ENCODE measurements around the gene CNKSR1. TPM values are rescaled to one million over a fixed set of nuclear protein-coding genes. Genes with fewer than 3 reads are reported as not detected.

Gene CNKSR1
- total and polyA plus RNA-seq, 2 of the 13 experiments (the other 11 are each of a cell fraction or from before 2014, with no cell fraction given), result 3.4 to 8.9 TPM

GRCh38 chr1:26225033-26225831 lies 47.9 kb downstream of the CNKSR1 start (continued):
- TF ChIP-seq ZNF576 (CRISPR knock-in tag; IDR thresholded peaks at IDR 0.05) (no peak), SUZ12 (IDR thresholded peaks at IDR 0.05; ENCODE audit: low read depth, low read length) (no peak), RORA (CRISPR knock-in tag; IDR thresholded peaks at IDR 0.05) (no peak), HMGXB3 (CRISPR knock-in tag; IDR thresholded peaks at IDR 0.05; ENCODE audit: borderline replicate concordance) (no peak), ZNF564 (CRISPR knock-in tag; IDR thresholded peaks at IDR 0.05) (0 out of 2 replicates have a peak, but pooled peaks have one; percentile 65), ZNF292 (CRISPR knock-in tag; IDR thresholded peaks at IDR 0.05; ENCODE audit: borderline replicate concordance, low read depth) (peak; percentile 91), HES4 (CRISPR knock-in tag; IDR thresholded peaks at IDR 0.05; ENCODE audit: borderline replicate concordance) (0 out of 2 replicates have a peak, but pooled peaks have one; percentile 42), NKX3-1 (CRISPR knock-in tag; IDR thresholded peaks at IDR 0.05) (no peak), ZNF652 (CRISPR knock-in tag; IDR thresholded peaks at IDR 0.05; ENCODE audit: borderline replicate concordance, low read depth) (no peak), ZNF441 (CRISPR knock-in tag; IDR thresholded peaks at IDR 0.05; ENCODE audit: borderline replicate concordance) (no peak), TBP (CRISPR knock-in tag; IDR thresholded peaks at IDR 0.05) (no peak), ZNF883 (CRISPR knock-in tag; IDR thresholded peaks at IDR 0.05; ENCODE audit: not compliant biosample characterization) (no peak), HNRNPL (IDR thresholded peaks at IDR 0.05; ENCODE audit: low read depth, low read length) (peak; percentile 96), KLF15 (CRISPR knock-in tag; IDR thresholded peaks at IDR 0.05; ENCODE audit: borderline replicate concordance) (no peak), CENPX (CRISPR knock-in tag; IDR thresholded peaks at IDR 0.05) (no peak), TBL1XR1 (IDR thresholded peaks at IDR 0.05; ENCODE audit: borderline replicate concordance, low read length, partially characterized antibody) (peak; percentile 53), FOXO1 (CRISPR knock-in tag; IDR thresholded peaks at IDR 0.05) (0 out of 2 replicates have a peak, but pooled peaks have one; percentile 28), ZNF430 (CRISPR knock-in tag; IDR thresholded peaks at IDR 0.05) (peak; percentile 54; the same call in 1 of the 2 replicates), SMYD3 (CRISPR knock-in tag; IDR thresholded peaks at IDR 0.05) (peak; percentile 30; the same call in 1 of the 2 replicates), GATAD2A (CRISPR knock-in tag; IDR thresholded peaks at IDR 0.05) (no peak; the same call in 1 of the 2 replicates), BRD4 (CRISPR knock-in tag; IDR thresholded peaks at IDR 0.05) (peak; percentile 55; the same call in 1 of the 2 replicates), THAP8 (CRISPR knock-in tag; IDR thresholded peaks at IDR 0.05; ENCODE audit: borderline replicate concordance) (no peak), HBP1 (CRISPR knock-in tag; IDR thresholded peaks at IDR 0.05; ENCODE audit: low read depth) (0 out of 2 replicates have a peak, but pooled peaks have one; percentile 29), DMAP1 (CRISPR knock-in tag; IDR thresholded peaks at IDR 0.05) (peak; percentile 85)

Measured in HepG2 (cell line).